Activated CD4-positive, alpha-beta T cell treated with anti-CD3 and anti-CD28 coated beads for 36 hours (primary cell): ENCODE measurements around the gene PTPRG. TPM values are rescaled to one million over a fixed set of nuclear protein-coding genes. Genes with fewer than 3 reads are reported as not detected.

Experiments used
- ATAC-seq: fragments of 200-7000 bp; cut with Tn5 transposase; one replicate; pipeline ENCODE4 v1.10.0; 2021; ENCODE audit warnings: mild to moderate bottlenecking, moderate library complexity
- CTCF ChIA-PET: fragments of 350-600 bp; sonication (Branson Sonifier 250); formaldehyde crosslinking; loops from one replicate; lab custom pipeline; 2021; ENCODE audit warnings: antibody characterized with exemption; lab: Charles Lee
- POLR2A ChIA-PET: fragments of 350-600 bp; sonication (Branson Sonifier 250); formaldehyde crosslinking; loops from one replicate; lab custom pipeline; 2021; ENCODE audit warnings: antibody characterized with exemption, inconsistent platforms; lab: Charles Lee
- DNase-seq: peaks from one replicate; pipeline ENCODE4 v3.0.0-alpha.2; 2020
- H3K27ac Mint-ChIP-seq: one replicate; pipeline ENCODE4 v1.8.0; 2021; ENCODE audit warnings: mixed read lengths
- H3K27me3 Mint-ChIP-seq: one replicate; pipeline ENCODE4 v1.8.0; 2021; ENCODE audit warnings: mixed read lengths
- H3K36me3 Mint-ChIP-seq: one replicate; pipeline ENCODE4 v1.8.0; 2021; ENCODE audit warnings: low read depth, mixed read lengths
- H3K4me1 Mint-ChIP-seq: one replicate; pipeline ENCODE4 v1.8.0; 2021; ENCODE audit warnings: mixed read lengths
- H3K4me3 Mint-ChIP-seq: one replicate; pipeline ENCODE4 v1.8.0; 2021; ENCODE audit warnings: mild to moderate bottlenecking, moderate library complexity, mixed read lengths
- H3K9me3 Mint-ChIP-seq: one replicate; pipeline ENCODE4 v1.8.0; 2021; ENCODE audit warnings: low read depth, mixed read lengths
- intact Hi-C, 2 experiments: fragments of 100-400 bp; cut with DNase I in 1 of 2; cut with micrococcal nuclease in 1 of 2; formaldehyde crosslinking; loops; one replicate each; pipeline versions ENCODE4 v1.14.2 to v1.15.1; 2022 to 2024; cut with DNase I, micrococcal nuclease
- total RNA-seq, 2 experiments: library from RNA; stranded (reverse); gene quantifications; one replicate each; pipeline ENCODE4 v1.2.3, GENCODE V29; 2021

Gene PTPRG
- total RNA-seq, 2 experiments from 2014 or later, result 0.32 to 0.33 TPM

DNA sequence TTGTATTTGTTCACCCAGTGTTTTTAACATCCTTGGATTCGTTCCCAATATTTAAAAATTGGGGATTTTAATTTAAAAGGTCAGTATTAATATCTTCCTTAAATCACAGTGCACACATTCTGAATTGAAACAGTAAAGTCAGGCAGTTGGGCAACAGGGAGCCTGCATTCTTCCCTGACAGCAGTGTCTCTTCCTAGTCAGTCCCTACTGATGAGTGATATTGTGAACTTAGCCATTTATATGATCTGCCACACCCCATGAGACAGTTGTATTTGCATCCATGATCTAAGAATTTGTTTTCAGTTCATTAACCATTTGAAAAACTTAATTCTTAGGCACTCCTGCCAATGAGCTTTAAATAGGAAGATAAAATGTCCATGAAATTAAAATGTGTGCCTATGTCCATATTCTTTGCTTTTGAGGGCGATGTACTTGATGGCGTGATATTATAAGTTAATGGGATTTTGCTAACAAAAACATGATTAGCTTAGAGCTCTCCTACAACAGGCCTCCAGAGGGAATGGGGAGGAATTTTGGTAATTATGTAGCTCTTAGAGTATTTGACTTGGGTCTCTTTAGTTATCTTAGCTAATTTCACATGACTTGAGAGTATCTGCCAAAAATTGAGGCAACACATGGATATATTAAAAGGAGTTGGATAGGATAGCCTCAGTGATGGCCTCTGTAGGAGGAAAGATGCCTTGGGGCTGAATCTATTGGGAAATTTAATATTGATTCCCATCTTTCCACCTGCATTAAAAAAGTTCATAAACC is 219.3 kb downstream of the PTPRG start:
- no peaks in the 10 kb centered on the region for H3K9me3 Mint-ChIP-seq
- DNase-seq (no peak), ATAC-seq (no peak)
- H3K27me3 Mint-ChIP-seq, result peaks cover 5% of the 10 kb centered on the region
- ChIA-PET CTCF (no interaction called here), POLR2A (no interaction called here)
- H3K27ac Mint-ChIP-seq, result no peak overlapping the region
- H3K4me1 Mint-ChIP-seq, result no peaks in the 10 kb centered on the region
- intact Hi-C loops, result no loop called here
- H3K4me3 Mint-ChIP-seq, result no peak overlapping the region
- H3K36me3 Mint-ChIP-seq, result no peaks in the 10 kb centered on the region

DNA sequence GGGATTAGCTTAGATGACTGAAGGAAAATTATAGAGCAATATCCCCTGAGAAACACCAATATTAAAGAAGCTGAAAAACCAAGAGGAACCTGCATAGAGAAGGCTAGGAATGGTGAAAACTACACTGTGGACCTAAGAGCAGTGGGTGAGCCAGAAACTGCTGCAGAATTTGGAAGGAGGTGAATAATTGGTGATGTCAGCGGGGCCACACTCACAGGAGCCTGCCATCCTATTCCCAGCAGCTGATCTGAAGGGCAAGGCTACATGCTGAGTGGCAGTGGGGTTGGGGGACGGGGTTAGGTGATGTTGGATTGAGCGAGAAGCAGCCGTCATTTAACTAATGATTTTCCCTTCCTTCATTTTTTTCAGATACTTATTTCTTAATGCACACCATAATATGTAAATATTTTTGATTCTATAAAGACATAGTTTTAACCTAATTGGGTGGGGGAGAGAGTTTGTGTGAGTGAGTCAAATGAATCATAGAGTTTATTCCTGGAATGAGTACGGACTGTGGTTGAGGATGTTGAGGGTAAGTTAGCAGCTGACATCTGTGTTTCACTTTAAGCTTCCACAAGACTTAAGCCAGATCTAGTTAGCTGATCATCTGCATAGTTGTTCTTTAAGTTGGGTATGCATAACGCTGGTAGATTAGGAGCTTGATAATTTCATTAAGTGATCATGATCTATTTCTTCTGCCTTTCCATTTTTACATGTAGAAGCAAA is 222.8 kb downstream of the PTPRG start:
- no peaks in the 10 kb centered on the region for H3K4me1 Mint-ChIP-seq
- CTCF ChIA-PET, result interaction anchor here (0.6 to 0.7 kb wide), 2 partner anchors 155 to 229 kb away, joined by 3 read pairs; no protein-coding TSS in a partner anchor
- DNase-seq, result no peak
- H3K4me3 Mint-ChIP-seq, result no peak overlapping the region
- H3K27me3 Mint-ChIP-seq, result peaks cover 5% of the 10 kb centered on the region
- no peak for ATAC-seq
- H3K9me3 Mint-ChIP-seq, result no peaks in the 10 kb centered on the region
- POLR2A ChIA-PET, result no interaction called here
- H3K27ac Mint-ChIP-seq, result no peak overlapping the region
- H3K36me3 Mint-ChIP-seq, result no peaks in the 10 kb centered on the region
- intact Hi-C loops, result no loop called here

DNA sequence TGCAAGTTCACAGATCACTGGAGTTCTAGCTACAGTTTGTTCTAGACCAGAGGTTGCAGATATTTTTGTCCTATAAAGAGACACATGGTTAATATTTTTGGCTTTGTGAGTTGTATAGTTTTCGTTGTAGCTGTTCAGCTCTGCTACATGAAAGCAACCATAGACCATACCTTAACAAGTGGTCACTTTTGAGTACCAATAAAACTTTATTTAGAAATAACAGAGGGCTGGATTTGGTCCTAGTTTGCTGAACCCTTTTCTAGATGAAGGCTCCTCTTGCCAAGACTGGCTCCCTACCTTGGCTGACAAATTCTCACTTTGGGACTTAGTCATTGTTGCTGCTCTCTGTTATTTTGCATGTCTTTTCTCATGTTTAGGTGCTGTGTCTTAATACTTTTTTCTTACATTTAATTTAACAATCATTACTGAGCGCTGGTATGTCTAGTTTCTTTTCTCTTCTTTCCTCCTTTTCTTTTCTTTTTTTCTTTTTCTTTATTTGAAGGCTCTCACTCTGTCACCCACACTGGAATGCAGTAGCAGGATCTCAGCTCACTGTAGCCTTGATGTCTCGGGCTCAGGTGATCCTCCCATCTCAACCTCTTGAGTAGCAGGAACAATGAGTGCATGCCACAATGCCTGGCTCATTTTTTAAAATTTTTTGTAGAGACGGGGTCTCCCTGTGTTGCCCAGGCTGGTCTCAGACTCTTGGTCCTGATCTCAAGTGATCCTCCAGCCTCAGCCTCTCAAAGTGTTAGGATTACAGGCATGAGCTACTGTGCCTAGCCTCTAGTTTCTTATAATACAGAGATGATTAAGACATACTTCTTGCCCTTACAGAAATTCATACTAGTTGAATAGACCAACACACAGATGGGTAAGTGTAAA is 227.5 kb downstream of the PTPRG start:
- POLR2A ChIA-PET, result no interaction called here
- intact Hi-C loops, result no loop called here

DNA sequence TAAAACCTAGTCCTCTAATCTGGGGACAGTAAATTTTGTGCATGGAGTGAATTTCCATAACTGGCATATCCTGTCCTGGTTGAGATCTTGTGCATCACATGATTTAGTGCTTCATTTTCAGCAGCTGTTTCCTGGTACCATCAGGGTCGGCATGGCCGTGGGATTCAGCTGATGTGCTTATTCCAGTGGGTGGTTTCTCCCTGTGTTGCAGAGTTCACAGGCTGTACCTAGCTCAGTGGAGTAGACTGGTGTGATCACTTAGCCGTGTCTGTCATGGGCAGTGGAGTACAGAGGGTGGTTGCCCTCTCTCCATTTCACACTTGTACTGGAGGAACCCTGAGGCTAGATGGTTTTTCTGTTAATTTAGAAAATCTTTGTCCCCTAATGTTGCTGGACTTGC is 228.5 kb downstream of the PTPRG start:
- ChIA-PET POLR2A (no interaction called here), CTCF (interaction anchor here (0.7 kb wide), 1 partner anchor 1198 kb away, joined by 3 read pairs; no protein-coding TSS in a partner anchor)
- ATAC-seq (no peak), DNase-seq (no peak)
- Mint-ChIP-seq H3K4me3 (no peak overlapping the region), H3K27ac (no peak overlapping the region), H3K36me3 (no peaks in the 10 kb centered on the region), H3K9me3 (no peaks in the 10 kb centered on the region), H3K4me1 (no peaks in the 10 kb centered on the region), H3K27me3 (peaks cover 2% of the 10 kb centered on the region)
- intact Hi-C loops, result no loop called here

More for the DNA sequence above, 227.5 kb downstream of the PTPRG start:
- DNase-seq (no peak), ATAC-seq (no peak)
- H3K4me1 Mint-ChIP-seq, result no peaks in the 10 kb centered on the region
- no peaks in the 10 kb centered on the region for H3K9me3 Mint-ChIP-seq
- H3K27ac Mint-ChIP-seq, result no peak overlapping the region
- peaks cover 2% of the 10 kb centered on the region for H3K27me3 Mint-ChIP-seq
- CTCF ChIA-PET, result no interaction called here
- H3K4me3 Mint-ChIP-seq, result no peak overlapping the region
- no peaks in the 10 kb centered on the region for H3K36me3 Mint-ChIP-seq

DNA sequence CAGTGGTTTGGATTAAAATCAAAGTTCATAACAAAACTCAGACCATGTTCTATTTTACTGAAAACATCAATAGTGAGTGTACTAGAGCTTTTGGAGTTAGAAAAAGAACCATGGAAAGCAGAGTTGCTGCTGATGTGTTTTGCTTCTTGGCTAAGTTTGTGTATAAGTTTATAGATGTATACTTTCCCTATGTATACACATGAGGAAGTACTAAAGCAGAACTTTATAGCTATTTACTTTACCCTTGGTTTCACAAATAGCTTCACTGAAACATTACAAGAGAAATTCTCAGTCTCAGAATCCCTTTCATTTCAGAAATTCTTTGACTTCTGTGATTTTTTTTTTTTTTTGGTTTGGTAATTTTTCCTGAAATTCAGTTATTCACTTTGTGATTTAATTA is 229.0 kb downstream of the PTPRG start:
- DNase-seq (no peak), ATAC-seq (no peak)
- POLR2A ChIA-PET, result no interaction called here
- no peaks in the 10 kb centered on the region for H3K36me3 Mint-ChIP-seq
- CTCF ChIA-PET, result interaction anchor here (0.7 kb wide), 1 partner anchor 1198 kb away, joined by 3 read pairs; no protein-coding TSS in a partner anchor
- no peaks in the 10 kb centered on the region for H3K9me3 Mint-ChIP-seq
- no peak overlapping the region for H3K4me3 Mint-ChIP-seq
- intact Hi-C loops, result no loop called here
- H3K27ac Mint-ChIP-seq, result no peak overlapping the region
- H3K4me1 Mint-ChIP-seq, result no peaks in the 10 kb centered on the region
- peaks cover 2% of the 10 kb centered on the region for H3K27me3 Mint-ChIP-seq

DNA sequence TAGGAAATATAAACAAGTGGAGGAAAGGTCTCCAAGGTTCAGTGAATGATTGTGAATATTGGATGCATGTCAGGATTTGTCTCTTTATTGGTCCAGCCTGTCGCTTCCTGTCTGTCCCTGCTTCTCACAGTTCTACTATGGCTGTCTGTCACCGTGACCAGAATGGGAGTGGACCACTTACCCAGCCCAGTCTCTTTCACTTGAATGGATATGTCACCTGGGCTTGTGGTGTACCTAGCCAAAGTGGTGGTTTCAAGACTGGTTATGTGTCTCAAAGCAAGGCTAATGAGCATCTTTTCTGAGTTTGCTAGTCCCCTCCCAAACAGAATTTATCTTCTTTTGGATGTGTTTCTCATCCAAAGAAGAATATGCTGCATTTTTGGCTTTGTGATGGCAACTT is 231.7 kb downstream of the PTPRG start:
- CTCF ChIA-PET, result no interaction called here
- H3K9me3 Mint-ChIP-seq, result no peaks in the 10 kb centered on the region
- POLR2A ChIA-PET, result no interaction called here

DNA sequence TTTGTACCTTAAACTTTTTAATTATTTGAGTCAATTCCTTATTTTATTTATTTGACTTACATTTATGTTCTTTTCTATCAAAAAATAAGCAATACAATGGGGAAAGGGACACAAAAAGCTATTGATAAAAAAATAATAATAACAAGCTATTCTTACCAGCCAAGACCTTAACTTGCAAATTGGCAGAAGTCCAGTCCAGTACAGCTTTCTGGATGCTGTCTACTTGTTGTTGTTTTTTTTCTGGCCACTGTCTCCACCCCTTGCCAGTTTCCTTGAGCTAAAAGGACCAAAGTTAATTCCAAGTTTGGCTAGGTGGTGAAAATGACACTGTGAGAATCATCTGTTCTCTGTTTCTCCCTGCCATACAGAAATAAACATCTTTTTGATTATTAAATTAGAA is 232.2 kb downstream of the PTPRG start:
- no peak overlapping the region for H3K27ac Mint-ChIP-seq
- no peaks in the 10 kb centered on the region for H3K9me3 Mint-ChIP-seq
- H3K36me3 Mint-ChIP-seq, result no peaks in the 10 kb centered on the region
- no peak overlapping the region for H3K4me3 Mint-ChIP-seq
- no peak for ATAC-seq
- ChIA-PET POLR2A (no interaction called here), CTCF (no interaction called here)
- intact Hi-C loops, result no loop called here
- H3K27me3 Mint-ChIP-seq, result peaks cover 2% of the 10 kb centered on the region
- no peaks in the 10 kb centered on the region for H3K4me1 Mint-ChIP-seq
- DNase-seq, result no peak

More for the DNA sequence above, 231.7 kb downstream of the PTPRG start:
- Mint-ChIP-seq H3K27ac (no peak overlapping the region), H3K4me3 (no peak overlapping the region), H3K4me1 (no peaks in the 10 kb centered on the region), H3K36me3 (no peaks in the 10 kb centered on the region), H3K27me3 (peaks cover 2% of the 10 kb centered on the region)
- ATAC-seq (no peak), DNase-seq (no peak)
- intact Hi-C loops, result no loop called here

DNA sequence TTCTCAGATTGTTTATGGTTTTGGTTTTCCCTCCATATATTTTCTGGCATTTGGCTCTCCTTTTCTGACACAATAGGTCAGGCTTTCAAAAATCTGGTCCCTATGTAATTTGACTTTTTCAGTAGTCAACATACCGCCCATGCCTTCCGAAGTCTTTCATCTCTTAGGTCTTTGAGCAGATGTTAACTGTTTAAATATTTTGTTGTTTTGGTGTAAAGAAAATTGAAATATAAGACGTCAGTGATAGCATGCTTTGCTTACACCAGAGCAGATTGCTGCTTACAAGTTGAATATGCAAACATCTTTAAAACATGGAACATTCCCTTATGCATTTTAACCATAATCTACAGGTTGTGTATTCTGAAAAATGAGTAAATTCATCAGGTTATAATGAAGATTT is 233.0 kb downstream of the PTPRG start:
- CTCF ChIA-PET, result no interaction called here
- H3K27me3 Mint-ChIP-seq, result peaks cover 2% of the 10 kb centered on the region
- ATAC-seq (no peak), DNase-seq (no peak)
- no peak overlapping the region for H3K27ac Mint-ChIP-seq
- POLR2A ChIA-PET, result no interaction called here
- H3K9me3 Mint-ChIP-seq, result no peaks in the 10 kb centered on the region
- H3K4me1 Mint-ChIP-seq, result no peaks in the 10 kb centered on the region
- H3K4me3 Mint-ChIP-seq, result no peak overlapping the region
- intact Hi-C loops, result no loop called here
- no peaks in the 10 kb centered on the region for H3K36me3 Mint-ChIP-seq

DNA sequence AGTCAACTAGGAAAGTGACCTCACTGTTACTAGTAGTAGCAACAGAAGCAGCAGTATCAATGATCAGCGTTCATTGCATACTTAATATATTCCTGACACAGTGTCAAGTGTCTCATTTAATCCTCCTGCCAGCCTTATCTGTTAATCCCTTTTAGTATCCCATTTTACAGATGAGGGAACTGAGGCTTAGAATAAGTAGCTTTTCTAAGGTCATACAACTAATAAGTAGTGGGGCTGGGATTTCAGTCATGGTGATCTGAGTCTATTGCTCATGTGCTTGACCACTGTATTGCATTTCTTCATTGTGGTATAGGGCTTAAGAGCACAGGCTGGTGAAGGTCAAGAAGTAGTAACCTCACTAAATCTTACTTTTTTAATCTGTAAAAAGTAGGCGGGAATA is 233.6 kb downstream of the PTPRG start:
- Mint-ChIP-seq H3K27ac (no peak overlapping the region), H3K27me3 (peaks cover 2% of the 10 kb centered on the region), H3K36me3 (no peaks in the 10 kb centered on the region), H3K9me3 (no peaks in the 10 kb centered on the region), H3K4me3 (no peak overlapping the region), H3K4me1 (no peaks in the 10 kb centered on the region)
- DNase-seq (no peak), ATAC-seq (no peak)
- POLR2A ChIA-PET, result no interaction called here
- CTCF ChIA-PET, result no interaction called here
- intact Hi-C loops, result no loop called here

DNA sequence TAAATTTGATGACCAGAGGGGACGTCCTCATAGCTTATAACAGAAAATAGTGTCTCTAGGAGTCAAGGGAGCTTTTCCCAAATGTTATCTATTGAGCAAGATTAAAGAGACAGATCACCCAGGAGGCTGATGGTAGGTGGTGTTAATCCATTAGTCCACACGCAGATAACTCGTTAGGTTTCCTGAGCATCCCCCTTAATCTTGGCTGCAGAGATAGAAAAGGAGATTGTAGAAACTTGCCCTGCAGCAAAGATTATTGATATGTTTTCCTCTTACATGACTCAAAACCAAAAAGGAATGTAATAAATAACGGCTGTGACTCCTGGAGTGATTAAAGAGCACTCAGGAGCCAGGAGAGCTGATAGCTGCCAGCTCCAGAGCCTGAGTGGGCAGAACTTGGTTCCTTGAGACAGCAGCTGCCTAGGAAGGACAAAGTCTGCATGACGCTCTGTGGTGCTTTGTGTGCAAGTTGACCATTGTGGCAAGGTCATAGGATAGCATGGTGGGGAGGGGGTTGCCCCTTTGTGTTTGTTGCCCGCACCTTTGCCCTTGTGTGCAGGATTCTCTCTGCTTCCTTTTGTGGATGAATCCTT is 234.8 kb downstream of the PTPRG start:
- H3K9me3 Mint-ChIP-seq, result no peaks in the 10 kb centered on the region
- DNase-seq (no peak), ATAC-seq (no peak)
- POLR2A ChIA-PET, result no interaction called here
- H3K27me3 Mint-ChIP-seq, result no peaks in the 10 kb centered on the region
- no peaks in the 10 kb centered on the region for H3K36me3 Mint-ChIP-seq
- H3K27ac Mint-ChIP-seq, result no peak overlapping the region
- no peak overlapping the region for H3K4me3 Mint-ChIP-seq
- H3K4me1 Mint-ChIP-seq, result no peaks in the 10 kb centered on the region
- CTCF ChIA-PET, result interaction anchor here (1.3 kb wide), 1 partner anchor 36 kb away, joined by 3 read pairs; no protein-coding TSS in a partner anchor
- intact Hi-C loops, result no loop called here

DNA sequence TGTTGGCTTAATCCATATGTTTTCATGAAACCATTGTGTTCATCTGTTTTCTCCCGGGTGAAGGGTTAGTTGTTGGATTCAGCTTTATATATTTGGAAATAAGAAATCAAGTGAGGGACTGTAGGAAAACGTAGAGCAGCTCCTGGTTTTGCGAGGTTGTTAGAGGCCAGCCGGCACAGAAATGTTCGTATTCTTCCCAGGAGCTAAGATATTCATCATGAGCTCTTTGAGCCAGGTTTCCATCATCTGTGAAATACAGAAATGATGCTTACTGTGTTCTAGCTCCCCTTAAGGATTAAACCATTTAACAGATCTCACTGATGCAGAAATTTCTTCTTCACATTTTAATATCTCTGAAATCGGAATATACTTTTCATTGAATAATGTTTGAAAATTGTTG is 235.5 kb downstream of the PTPRG start:
- H3K27ac Mint-ChIP-seq, result no peak overlapping the region
- POLR2A ChIA-PET, result no interaction called here
- H3K27me3 Mint-ChIP-seq, result no peaks in the 10 kb centered on the region
- CTCF ChIA-PET, result interaction anchor here (1.3 kb wide), 1 partner anchor 36 kb away, joined by 3 read pairs; no protein-coding TSS in a partner anchor
- intact Hi-C loops, result no loop called here
- no peaks in the 10 kb centered on the region for H3K4me1 Mint-ChIP-seq
- no peak overlapping the region for H3K4me3 Mint-ChIP-seq
- H3K36me3 Mint-ChIP-seq, result no peaks in the 10 kb centered on the region
- no peak for ATAC-seq
- DNase-seq, result no peak
- H3K9me3 Mint-ChIP-seq, result no peaks in the 10 kb centered on the region
